NCI-H1694 treated with DMSO at 0.1 percent for 48 hours (cell line): ENCODE results near the gene CXCR6.
"Not testable (repeated sequence)": the region's sequence is repeated elsewhere in the genome, so short reads cannot be mapped to it uniquely, and the experiment has no call there.

Source experiments
- DNase-seq: peaks from one replicate; lab custom pipeline; 2025; lab: John Stamatoyannopoulos, UW

The CXCR6 gene

DNA sequence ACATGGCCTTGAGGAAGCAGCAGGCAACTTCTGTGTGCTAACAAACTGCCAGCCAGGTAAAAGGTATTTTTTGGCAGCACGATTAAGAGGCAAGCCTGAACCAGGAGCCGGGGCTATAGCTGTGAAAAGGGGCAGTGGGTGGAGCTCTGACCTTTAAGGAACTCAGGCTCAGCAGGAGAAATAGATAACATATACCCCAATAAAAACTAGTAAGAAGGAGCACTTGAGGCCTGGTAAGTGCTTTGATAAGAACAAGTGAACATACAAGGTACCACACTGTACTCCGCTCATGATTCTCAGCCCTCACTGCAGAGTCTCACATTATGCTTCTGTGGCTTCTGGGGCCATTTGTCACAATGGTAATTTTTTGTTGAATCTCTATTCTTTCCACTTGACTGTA, 46.9 kb downstream of the CXCR6 start:
- no peak for DNase-seq

DNA sequence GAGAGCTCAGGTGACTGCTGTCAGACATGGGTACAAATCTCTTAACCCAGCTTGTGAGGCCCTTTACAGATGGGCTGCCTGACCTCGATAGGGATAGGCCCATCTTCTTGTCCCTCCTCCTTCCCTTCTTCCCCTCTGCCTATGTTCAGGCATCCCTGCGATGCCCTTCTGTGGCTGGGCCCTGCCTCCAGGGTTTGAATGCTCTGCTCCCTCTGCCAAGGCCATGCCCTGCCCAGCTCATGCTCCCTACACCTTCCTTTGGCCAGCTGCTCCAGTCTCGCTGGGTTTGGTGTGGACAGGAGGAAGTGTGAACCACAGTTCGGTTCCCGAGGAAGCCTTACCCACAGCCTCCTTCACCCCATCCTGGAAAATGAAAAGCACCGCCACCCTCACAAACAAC, 48.1 kb downstream of the CXCR6 start:
- no peak for DNase-seq

DNA sequence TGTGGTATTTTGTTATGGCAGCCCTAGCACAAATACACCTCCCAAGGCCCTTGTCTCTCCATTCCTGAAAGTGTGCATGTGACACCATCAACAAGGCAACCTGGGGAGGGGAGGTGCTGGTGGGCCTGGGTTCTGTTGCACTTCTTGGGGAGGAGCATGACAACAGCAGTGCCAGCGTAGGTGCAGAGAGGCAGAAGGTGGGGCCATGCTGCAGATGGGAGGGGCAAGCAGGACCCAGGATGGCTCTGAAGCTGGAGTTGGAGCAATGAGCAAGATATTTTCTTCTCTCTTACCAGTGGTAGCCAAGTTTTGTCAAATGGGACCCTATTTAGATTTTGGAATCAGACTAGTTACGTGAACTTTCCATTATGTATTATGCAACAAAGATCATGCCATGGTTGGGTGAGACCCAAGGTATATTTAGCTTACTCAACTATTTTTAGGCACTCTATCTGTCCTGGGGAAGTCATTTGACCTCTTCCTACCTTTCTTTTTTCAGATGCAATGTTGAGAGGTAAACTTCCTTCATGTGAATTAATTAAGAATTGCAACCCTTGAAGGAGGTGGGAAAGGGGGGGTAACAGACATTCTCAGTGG, 49.0 kb downstream of the CXCR6 start:
- DNase-seq: no peak

DNA sequence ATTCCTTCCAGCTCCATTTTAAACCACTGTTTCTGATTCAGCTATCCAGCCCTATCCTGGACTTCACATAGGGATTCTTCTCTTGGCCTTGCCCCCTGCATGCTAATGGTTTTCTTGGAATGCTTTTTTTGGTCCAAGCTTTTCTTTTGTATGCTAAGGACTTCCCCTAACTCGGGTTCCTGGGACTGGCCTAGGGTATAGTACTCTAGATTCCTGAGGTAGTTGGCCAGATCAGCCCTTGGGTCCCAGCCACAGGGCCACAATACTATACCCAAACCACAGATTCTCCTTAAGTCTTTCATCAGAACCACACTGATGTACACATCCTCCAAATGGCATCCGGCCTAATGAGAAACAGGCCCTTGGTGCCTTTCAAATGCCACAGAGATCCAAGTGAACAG, 49.6 kb downstream of the CXCR6 start:
- DNase-seq: no peak

DNA sequence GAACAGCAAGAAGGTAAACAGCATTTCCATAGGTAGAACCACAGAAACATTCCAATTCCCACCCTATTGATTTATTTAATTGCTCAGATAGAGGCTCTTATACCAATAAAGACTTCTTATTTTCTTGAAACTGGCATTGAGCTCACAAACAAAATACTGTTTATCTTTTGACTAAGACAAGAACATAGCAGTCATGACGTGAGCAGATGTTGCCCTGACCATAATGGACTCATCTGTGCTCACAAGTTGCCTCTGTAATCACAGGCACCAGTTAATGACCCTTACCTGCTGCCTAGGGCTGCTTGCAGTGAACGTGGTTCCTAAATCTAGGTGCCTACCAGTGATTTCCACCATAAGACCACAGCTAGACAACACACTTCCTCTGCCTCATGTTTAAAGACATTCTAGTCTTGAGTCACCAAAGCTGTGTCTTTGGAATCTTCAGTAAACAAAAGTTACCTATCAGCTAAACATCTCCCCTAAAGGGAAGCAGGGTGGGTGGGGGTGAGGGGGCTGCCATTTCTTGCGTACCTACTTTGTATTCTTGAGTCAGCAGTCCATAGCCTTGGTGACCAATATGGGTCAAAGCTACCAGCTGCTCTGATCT, 50.3 kb downstream of the CXCR6 start:
- no peak for DNase-seq

DNA sequence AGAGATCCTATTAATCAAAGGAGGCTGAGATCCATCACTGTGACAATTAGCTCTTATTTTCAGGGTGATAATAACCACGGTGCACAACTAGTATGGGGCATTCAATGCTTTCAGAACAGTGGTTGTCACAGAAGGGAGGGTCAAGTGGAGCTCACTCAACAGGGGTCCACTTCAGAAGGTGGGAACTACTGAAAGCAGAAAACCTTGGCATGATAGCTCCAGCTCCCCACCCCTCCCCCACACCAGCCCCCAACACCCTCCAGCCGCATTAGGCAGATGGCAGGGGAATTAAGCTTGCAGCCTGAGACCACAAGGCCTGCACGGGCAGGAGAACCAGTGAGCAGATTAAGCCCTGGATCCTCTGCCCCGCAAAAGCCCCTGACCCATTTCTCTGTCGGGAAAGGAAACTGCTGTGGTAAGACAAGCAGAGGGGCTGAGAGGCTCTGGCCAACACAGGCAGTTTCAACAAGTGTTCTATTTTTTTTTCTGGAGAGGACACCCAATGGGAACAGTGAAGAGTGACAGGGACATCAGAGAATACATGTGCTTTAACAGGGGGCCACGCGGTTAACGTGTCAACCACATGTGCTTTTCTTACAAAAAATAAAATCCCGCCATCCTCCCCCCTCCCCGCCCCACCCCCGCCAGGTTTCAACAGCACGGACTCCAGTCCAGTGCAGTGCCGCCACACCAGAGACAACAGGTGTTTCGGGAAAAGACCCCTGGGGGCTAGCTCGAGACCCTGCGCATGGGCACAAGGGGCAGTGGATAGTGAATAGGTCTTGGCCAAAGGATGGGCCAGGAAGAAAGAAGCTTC, 51.4 kb downstream of the CXCR6 start:
- no peak for DNase-seq

DNA sequence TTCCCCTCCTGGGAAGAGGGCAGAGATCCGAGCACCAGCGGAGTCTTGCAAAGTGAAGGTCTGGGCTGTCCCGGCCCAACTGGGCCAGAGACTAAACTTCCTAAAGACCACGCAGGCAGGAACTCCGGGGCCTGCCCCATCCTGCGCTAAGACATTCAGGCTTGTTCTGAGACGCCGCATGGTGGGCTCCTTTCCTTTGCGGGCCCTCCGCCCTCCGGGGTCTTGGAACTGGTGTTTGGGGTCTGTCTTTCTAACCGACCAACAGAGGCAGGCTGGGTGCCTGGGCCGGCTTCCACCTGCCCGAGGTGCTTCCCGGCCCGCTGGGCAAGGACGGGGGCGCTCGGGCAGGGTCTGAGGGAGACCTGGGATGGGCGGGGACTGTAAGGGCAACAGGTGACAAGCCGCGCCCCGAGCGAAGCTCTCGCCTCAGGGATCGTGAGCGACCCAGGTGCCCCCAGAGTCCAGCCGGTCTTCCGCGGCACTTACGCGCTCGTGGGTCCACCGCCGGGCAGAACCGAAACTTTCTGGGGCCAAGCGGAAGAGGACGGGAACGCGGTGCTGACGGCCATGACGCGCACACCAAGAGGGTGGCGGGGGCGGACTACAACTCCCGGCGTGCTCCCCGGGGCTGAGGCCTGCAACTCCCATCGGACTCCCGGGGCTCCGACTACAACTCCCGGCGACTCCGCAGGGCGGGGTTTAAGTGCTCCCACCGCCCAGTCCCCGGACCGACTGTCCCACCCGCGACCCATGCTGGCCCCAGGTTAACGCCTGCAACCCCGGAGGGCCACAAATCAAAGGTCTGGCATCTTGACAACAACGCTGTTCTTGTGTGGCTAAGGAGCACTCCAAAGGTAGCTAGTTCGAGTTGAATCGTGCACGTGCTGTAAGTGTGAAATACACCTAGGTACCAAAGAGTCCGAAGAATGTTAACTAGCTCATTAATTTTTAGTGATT, 52.2 kb downstream of the CXCR6 start, which contains the start of gene FYCO1:
TSS of gene FYCO1 (minus strand) at position 589 of the 957 bp plus-strand sequence. CDS start 10,914 bp downstream, outside the sequence.
- DNase-seq: peak; percentile 20

DNA sequence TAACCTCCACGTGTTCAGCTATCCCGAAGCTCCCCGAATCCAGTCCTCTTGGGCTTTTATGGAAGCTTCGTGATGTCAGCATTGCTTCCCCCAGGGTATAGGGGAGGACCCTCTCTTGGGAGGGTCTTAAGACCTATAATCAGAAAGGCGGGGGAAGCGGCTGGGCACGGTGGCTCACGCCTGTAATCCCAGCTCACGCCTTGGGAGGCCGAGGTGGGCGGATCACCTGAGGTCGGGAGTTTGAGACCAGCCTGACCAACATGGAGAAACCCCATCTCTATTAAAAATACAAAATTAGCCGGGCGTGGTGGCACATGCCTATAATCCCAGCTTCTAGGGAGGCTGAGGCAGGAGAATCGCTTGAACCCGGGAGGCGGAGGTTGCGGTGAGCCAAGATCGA, 54.2 kb downstream of the CXCR6 start:
- not testable (repeated sequence) for DNase-seq

DNA sequence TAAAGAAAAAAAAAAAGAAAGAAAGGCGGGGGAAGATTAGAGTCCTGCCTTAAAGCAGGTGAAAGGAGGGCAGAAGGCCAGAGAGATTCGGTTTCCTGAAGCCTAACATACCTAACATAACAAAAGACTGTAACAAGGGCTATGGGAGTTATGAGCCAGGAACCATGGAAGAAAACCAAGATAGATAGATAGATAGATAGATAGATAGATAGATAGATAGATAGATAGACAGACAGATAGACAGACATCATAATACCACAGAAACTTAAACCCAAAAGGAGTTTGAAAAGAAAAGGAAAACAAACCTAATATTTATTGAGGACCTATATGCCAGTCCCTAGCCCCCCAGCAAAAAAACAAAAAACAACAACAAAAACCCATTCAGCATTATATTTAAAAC, 54.7 kb downstream of the CXCR6 start:
- no peak for DNase-seq
